NCI-H2081 (cell line): ENCODE results near the gene EPDR1.

Experiments used
- DNase-seq, 2 experiments: peaks; one replicate each; lab custom pipeline; 2025; lab: John Stamatoyannopoulos, UW

The EPDR1 gene

DNA sequence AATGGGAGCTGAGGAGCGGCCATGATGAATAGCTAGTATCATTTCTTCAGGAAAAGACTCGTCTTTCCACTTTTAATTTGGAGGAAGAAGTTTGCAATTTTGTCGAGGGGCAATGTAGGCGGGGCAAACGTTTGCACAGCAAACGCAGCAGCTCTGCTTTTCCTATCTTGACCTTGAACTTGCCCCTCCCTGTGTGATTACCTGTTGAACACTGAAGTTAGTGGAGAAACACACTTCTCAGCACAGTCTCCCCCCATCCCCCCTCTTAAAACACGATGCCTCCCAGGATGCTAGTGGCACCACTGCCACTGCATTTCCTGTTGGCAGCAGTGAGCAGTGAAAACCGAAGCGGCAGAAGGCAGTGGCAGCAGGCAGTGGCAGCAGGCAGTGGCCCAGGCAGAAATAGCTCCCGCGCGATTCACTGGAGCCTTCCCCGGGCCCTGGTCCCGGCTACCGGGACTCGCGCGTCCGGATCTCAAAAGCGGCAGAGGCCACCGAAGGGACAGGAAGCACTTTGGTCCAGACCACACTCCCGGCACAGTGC is at the start of gene EPDR1:
EPDR1 (plus strand) TSS at position 336 of the 544 bp plus-strand sequence. CDS start 300 bp downstream, outside the sequence.
- DNase-seq = peak; percentile 71 to 90

DNA sequence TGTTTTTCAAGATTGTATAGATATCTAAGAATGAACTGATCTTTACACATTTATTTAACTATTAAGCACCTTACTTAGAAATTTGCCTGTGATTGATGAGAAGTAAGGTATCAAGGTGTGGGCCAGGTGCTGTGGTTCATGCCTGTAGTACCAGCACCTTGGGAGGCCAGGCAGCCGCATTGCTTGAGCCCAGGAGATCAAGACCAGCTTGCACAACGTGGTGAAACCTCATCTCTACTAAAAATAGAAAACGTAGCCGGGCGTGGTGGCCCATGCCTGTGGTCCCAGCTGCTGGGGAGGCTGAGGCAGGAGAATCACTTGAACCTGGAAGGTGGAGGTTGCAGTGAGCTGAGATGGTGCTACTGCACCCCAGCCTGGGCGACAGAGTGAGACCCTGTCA is 38.4 kb upstream of the EPDR1 start:
- DNase-seq = no peak

DNA sequence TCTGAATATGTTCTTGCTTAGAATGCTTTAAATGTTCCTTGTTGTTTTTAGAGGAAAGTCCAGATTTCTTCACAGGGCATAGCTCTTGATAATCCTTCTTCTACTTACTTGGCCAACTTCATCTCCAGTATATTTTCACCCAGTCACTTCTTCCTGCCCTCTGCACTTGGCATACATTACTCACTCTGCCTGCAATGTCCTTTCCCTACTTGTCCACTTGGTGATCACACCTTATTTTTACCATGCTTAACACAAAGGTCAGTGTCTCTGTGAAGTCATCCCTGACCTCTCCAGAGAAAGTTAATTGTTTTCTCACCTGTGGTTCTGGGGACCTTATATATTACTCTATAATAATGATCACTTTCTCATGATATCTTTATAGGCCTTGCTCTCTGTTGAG is 27.1 kb upstream of the EPDR1 start:
- DNase-seq = no peak

DNA sequence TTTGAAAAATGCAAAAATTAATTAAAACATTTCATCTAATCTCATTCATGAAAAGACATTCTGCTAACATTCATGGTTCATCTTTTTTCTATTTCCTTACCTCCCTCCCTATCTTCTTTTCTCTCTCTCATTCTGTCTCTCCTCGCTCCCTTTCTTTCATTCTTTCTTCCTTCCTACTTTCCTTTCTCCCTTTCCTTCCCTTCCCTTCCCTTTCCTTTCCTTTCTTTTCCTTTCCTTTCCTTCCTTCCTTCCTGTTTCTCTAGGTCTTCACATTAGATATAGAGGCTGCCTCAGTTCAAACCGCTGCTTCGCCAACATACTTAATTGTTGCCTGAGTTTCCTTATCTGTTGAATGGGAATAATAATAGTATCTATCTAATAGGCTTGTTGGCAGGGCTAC is 25.8 kb upstream of the EPDR1 start:
- no peak for DNase-seq

DNA sequence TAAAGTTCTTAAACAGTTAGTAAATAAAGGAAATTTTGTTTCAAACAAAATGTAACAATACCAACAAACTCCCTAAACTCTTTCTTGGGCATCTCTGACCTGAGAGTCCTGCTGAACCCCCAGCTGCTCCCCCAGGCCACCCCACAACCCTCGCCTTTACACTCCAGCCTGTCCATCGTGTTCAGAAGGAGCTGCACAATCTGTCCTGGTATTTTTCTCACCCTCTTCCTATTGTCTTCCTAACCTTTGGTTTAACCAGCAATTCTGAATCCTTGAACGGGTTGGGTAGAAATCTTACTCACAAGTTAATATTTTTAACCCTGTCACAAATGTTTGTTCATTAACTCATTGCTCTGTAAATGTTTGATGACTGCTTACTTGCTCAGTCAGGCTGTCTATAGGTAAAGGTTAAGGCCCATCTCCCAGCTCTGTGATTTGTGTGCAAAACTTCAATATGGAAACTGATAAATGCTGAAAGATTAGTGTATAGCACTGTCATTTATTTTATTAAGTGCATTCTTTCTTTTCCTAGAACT is 20.7 kb upstream of the EPDR1 start:
- no peak for DNase-seq

DNA sequence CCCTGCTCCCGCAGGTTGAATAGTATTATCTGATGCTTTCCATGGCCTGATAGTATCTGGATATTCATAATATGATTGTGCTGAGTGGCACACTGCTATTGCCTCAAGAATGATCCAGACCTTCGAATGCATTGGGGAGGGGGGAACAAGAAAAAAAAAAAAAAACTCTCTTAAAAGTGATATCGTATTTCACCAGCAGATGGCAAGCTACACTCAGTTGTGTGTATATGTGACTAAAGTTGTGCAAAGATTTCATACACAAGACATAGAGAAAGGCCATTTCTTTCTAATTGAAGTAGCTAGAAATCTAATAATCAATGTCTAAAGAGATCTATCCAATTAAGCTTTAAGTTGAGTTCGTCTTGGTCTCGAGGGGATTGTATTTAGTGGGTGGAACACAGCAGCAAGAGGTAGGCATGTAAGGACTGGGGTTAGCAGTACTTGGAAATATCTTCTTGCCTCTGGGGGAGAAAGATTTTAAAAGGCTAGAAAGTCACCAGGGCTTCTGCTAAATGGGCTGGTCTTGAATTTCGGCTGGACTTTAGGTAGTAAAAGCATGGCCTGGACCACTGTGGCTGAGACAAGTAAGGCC is 19.1 kb upstream of the EPDR1 start:
- peak; percentile 38 to 55 for DNase-seq

DNA sequence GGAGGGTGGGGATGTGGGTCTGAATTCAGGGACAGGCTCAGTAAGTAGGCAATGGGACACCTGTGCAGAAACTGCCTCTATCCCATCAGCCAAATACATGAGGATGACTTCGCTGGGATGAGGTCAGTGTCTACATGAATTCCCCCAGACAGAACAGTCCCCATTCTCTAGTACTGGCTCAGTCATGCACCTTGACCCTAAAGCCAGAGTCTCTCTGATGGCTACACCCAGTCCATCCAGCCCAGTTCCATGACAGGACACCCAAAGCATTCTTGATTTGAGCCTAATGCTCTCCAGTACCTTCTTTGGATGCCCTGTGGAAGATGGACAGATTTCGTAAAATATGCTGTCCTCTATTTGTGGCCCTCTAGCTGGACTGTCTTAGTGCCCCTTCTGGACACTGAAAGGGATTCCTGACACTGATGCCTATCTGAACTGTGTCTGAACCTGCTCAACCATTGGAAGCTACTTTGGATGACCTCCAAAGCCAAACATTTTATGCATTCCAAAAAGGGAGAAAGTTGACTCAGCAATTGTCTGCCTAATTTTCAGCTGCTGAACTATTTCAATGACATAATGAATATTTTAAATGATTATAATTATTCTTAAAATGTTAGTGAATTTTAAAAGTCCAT is 18.4 kb upstream of the EPDR1 start:
- DNase-seq = no peak

DNA sequence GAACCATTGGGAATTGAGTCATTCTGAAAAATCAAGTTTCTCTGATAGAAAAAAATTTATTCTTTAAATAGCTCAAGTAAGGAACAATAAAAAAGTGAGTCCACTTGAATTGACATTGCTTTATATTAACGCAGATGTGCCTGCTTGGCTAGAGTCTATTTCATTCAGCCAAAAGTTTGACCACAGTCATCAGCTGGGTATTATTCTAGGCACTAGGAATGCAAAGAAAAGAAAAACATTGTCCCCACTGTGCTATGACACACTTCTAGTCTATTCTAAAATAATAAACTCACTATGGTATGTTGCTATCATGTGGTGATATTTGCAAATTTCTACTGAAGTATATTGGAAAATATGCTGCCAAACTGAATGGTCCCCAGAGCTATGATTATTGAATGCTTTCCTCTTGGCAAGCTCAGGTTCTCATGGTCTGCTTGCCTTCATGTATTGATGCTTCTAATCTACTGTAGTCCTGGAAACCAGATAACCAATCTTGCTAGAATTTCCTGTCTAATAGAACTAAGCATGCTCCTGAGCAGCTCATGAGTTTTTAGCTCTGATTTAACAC is 12.1 kb upstream of the EPDR1 start:
- no peak for DNase-seq

DNA sequence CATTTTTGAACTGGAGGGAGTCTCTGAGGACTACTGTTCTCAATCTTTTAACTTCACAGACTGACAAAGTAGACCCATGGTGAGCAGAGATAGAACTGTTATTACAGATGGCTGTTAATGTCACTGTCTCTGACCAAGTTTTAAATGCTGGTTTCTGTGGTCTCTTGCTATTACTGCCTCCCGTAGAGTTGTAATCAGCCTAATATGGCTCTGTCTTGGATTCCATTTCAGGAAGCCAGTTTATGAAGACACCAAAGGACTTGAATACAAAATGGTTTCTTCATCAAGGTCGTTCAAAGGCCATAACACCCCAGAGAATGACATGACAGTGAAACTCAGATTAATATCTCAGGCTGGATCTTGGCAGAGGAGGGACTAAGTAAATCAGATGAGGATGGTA is 7.7 kb upstream of the EPDR1 start:
- DNase-seq = no peak

DNA sequence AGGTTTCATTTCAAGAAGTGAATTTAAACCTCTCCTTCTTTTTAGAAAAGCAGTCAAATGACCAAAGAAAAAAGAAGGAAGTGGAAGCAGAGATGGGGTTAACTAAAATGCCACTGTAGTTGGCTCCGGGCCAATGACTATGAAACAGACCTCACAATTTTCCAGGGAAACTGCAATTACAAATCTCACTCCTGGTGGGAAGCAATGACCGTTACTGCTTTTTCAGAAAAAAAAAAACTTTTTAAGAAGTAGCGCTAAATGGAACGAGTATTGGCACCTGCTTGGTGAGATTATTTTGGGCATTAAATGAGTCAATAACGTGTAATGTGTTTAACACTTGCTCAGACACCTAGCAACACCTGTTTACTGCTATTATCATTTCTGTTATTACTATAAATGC is 5.0 kb upstream of the EPDR1 start:
- DNase-seq = peak; percentile 18 to 41

DNA sequence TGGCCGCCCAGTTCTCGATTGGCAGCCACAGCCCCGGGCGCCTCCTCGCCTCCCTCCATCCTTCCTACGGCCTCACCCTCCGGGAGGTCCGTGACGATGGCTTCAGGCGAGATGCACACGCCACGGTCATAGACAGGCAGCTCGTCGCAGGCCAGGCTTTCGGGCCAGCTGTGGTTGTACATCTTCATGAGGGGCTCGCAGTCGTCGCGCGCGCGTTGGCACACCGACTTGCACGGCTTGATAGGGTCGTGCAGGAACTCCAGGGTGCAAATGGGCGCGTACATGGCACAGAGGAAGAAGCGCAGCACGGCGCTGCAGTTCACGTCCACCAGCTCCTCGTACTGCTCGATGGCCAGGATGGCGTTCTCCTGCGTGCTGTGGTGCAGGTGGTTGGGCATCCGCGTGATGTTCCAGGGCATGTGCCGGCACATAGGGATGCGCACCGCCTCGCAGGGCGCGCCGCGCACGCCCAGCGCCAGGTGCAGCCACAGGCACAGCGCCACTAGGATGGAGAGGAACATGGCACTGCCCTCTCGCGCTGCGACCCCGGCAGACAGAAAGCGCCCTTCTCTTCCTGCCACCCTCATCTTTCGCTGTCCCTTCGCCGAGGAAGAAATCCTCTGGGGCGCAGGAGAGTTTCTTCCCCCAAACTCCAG is 4.3 kb upstream of the EPDR1 start:
- DNase-seq = peak; percentile 30 to 61

DNA sequence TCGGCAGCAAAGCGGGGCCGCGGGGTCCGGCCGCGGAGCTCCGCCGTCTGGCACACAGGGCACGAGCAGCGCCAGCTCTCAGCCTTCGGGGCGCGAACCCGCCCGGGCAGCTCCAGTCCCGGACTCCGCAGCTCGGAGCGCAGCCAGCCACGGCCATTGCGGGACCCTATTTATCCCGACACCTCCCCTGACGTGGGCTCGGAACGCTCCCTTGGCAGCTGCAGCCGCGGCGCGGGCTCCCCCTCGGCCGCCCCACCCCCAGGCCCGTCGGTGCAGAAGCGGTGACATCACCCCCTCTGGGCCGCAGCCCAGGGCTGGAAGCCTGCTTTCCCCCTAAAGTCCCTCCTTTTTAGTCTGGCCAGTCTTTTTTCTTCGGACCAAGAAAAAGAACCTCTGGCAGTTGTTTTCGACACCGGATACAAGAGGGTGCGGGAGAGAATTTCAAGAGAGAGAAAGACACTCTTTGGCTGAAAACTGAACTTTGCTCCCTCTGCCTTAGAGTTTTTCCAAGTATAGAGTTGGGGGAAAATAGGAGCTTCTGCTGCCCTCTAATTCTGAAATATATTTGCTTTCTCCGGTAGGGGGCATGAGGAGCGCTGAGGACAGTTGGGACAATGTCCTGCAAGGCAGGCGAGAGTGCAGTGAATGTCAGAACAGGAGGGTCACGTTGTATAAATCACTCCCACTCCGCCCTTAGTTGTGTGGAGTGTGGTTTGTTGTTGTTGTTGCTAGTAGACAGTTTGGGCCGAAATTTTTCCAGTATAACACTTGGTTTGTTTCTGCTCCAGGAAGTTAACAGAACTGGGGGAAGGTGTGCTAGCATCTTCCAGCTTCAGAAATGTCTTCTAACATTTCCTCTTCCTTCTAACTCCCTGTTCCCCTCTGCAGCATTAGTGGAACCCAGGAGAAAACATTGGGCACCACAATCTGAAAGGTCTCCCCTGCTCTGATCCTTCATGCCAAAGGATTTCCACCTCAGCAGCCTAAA is 3.5 kb upstream of the EPDR1 start, which contains the start of gene SFRP4:
SFRP4 (minus strand) TSS at position 145 of the 988 bp plus-strand sequence. CDS start 280 bp downstream, outside the sequence.
- DNase-seq = peak; percentile 58 to 65

DNA sequence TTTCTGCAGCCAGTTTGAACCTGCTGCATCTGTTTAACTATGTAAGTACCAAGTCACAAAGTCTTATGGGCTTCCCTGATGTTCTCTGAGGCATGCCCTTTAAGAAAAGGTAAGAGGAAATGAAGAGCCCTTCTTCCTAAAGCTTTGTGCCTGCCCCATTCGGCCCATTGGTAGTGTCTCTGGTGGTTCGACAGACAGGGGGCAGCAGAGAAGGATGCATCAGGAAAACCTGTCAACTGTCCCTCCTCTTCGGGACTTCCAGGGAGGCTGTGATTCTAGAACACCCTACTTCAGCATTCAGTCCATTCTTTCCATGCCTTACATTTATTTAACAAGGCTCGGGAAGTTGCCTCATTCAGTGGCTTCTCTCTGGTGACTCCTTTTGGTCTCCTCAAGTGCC is 1.9 kb upstream of the EPDR1 start:
- DNase-seq = no peak

DNA sequence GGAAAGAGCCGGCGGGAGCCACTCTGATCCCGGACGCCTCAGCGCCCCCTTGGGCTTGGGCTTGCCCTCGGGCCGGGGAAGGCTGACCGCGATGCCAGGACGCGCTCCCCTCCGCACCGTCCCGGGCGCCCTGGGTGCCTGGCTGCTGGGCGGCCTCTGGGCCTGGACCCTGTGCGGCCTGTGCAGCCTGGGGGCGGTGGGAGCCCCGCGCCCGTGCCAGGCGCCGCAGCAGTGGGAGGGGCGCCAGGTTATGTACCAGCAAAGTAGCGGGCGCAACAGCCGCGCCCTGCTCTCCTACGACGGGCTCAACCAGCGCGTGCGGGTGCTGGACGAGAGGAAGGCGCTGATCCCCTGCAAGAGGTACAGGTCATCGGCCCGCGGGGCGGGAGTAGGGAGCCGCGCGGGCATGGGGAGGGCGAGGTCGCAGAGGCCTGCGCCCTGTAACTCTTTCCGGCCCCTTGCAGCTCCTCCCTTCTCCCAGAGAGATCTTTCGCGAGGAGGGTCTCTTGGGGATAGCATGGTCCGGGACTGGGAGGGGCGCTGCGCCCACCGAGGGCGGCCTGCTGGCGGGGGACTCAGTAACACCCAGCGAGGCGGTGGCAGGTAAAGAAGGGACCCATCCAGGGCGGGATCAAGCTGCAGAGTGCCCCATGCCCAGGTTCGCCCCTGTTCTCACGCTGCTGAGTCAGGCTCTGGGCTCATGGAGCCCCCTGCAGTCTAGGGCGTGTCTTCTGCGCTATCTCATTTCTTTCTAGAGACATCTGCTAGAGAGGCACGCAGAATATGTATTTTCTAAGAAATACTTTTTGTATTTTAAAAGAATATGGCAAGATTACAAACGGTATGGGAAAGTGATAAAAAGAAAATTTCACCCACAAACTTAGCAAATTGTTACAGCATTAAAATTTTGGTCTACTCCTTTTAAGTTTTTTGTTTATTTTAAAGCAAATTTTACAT is 687 bp downstream of the EPDR1 start:
- peak; percentile 49 to 76 for DNase-seq

DNA sequence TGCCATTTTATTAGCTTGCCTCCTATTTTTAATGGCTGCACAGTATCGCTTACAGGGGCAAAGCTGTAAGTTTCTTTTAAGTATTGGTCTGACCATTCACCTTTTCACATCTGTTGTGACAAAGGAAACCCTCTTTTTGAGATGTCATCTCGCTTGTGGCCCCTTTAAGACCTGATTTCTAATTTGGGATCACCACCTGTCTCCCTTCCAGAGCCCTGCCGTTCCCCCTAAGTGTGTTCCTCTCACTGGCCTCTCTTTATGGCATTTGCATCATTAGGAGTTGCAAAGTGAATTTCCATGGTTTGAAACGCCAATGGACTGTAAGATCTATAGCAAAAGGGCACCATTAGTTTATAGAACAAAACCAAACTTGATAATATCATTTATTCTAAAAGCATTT is 1.4 kb downstream of the EPDR1 start:
- DNase-seq = no peak

DNA sequence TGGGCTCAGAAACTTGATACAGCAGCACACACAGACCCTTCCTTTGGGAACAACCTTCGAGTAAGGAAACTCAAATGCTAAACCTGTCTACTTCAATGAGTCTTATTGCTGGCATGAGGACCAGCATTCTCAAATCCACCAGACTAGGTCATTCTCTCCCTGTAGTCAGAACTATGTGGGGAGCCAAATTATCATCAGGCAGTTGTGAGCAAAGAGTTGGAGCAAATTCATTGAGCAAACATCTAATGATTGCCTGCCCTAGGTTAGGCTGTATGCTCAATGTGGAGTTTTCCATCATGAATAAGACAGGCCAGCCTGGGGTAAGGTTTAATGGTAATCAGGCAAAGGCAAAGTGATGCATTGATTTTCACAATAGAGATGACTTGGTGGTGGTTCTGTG is 3.6 kb downstream of the EPDR1 start:
- no peak for DNase-seq

DNA sequence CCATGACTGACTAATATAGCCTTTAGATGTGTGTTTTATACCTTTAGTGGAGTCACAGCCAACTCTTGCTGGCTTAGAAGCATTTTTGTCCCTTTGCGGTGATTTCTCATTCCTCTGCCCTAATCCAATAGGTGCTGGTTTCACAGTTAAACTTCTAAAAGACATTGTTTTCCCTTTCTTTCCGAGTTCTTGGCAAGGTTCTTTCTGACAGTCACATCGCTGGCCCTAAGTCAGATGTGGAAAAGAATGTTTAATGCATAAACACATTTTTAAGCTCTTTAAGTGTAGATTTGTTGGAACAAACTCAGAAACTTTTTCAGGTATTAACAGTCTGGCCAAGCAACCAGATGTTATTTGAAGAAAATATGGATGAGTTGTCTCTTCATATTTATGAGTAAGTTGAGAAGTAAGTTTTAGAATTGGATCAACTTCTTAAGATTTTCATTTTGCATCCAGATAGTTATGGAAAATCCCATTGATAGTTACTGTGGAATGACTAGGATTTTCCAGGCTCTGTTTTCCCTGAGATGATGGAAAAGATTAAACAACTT is 4.1 kb downstream of the EPDR1 start:
- no peak for DNase-seq

DNA sequence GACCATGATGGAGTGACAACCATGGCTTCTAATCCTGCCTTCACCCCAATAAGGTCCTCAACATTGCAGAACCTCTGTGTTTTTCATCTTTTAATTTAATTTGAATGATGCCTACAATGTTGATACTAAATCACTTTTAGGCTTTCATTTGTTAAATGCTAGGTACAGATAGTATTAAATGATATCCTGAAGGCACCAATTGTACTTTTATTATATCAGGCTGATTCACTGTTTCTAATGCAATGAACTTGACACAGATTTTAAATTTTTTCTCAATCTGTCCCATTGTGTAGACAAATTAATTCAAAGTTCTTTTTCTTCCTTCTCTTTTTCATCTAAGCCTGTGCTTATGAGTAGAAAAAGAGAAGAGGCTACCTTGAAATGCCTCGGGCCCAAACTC is 5.2 kb downstream of the EPDR1 start:
- DNase-seq = no peak

DNA sequence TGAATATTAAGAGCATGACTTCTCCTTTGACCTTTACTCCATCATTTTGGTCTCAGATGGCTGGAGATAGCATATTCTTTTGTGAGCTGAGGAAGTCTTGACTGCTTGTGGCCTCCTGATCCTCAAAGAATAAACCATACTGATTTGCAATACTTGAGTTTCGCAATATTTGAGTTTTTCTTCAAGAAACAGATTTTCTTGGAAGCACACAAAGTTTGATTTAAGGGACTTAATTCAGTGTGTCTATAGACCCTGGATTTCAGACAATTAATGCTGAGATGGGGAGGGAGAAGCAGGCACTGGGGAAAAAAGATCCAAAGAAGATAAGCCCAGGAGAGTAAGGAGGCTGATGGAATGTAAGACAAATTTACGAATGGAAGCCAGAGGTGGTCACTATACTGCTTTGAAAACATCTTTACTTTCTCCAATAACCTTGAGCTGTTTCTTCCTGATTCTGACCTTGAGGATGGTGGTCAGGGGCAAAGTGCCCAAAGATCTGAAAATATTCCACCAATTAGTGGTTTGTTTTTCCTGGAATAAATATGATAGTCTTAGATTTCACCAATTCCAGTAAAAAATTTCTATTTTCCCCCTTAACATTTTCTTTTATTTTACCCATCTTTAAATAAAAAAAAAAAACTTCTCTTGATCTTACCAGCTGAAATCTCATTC is 7.5 kb downstream of the EPDR1 start:
- no peak for DNase-seq
